ENCODE data around the gene SLC6A11. TPM values are rescaled to one million over a fixed set of nuclear protein-coding genes. Genes with fewer than 3 reads are reported as not detected.

Gene SLC6A11
- total and polyA plus RNA-seq, 9 donors = under 0.01 to 0.33 (median 0.07) TPM; not detected in 2

DNA sequence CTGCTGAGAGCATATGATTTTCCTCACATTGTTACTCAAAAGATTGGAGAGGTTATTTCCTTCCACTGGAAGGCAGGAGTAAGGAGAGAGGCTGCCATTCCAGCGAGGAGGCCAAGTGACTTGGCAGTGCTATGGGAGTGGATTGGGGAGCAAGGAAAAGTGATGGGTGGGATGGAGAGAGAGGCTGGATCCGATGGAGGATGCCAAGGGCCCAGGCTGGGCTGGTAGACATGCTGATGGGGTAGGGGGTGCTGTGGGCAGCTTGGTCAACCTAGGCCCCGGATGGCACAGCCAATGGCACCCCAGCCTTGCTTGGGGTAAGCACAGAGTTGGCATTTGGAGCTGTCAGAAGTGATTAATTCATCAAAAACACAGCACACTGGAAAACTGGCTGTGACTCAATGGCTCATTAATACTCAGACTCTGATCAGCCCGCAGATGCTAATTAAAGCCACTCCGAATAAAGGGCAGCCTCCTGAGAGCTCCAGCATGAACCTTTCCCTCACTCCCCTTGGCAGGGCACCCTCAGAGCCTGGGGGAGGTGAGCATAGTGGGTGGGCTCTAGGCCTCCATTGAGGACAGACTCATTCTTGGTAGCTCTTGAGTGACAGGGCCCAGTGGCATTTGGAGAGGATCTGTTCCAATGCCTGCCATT, 154.4 kb downstream of the SLC6A11 start:
- no peak for TF ChIP-seq EP300 (IDR thresholded peaks at IDR 0.05)
- TF ChIP-seq, protein P1, sequence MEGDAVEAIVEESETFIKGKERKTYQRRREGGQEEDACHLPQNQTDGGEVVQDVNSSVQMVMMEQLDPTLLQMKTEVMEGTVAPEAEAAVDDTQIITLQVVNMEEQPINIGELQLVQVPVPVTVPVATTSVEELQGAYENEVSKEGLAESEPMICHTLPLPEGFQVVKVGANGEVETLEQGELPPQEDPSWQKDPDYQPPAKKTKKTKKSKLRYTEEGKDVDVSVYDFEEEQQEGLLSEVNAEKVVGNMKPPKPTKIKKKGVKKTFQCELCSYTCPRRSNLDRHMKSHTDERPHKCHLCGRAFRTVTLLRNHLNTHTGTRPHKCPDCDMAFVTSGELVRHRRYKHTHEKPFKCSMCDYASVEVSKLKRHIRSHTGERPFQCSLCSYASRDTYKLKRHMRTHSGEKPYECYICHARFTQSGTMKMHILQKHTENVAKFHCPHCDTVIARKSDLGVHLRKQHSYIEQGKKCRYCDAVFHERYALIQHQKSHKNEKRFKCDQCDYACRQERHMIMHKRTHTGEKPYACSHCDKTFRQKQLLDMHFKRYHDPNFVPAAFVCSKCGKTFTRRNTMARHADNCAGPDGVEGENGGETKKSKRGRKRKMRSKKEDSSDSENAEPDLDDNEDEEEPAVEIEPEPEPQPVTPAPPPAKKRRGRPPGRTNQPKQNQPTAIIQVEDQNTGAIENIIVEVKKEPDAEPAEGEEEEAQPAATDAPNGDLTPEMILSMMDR (IDR thresholded peaks at IDR 0.05) = no peak
- TF ChIP-seq POLR2A (IDR thresholded peaks at IDR 0.05) = no peak
- Histone ChIP-seq H3K9me3 (no peaks in the 10 kb centered on the region), H3K27me3 (no peaks in the 10 kb centered on the region), H3K4me1 (ENCODE audit: insufficient read depth) (no peaks in the 10 kb centered on the region), H3K27ac (no peak overlapping the region), H3K4me3 (no peak overlapping the region), H3K36me3 (no peaks in the 10 kb centered on the region)
- DNase-seq = no peak
- intact Hi-C loops (cut with DNase I) = no loop called here
- WGBS, 3 donors = 65 to 77% (median 69%) methylated on average over 5 of the region's 5 CpGs

DNA sequence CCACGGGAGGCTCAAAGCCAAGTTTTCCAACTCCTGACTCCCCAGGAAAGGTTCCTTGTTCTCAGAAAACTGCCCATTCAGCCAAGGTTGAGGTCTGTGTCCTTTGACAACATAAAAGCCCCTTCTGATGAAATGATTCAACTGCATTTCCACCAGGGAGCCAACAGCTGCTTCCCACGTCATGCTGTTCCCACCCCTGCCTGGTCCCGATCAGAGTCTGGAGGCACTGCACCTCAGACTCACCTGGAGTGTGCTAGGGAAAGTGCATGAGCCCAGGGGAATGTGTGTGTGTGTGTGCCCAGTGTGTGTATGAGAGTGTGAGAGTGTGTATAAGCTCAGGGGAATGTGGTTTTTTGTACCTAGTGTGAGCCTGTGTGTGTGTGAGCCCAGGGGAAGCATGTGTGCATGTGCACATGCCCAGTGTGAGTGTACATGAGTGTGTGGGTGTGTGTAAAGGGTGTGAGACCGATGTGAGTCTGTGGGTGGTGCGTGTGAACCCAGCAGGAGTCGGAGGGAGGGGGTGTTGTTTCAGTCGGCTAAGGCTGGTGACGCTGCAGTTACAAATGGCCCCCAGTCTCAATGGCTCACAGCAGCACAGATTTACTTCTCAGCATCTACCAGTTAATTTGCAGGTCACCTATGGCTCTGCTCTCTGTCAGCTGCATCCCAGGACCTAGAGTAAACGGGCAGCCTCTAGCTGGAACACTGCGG, 156.2 kb downstream of the SLC6A11 start:
- WGBS, 3 donors = 30 to 44% (median 32%) methylated on average over 10 of the region's 10 CpGs
- TF ChIP-seq, protein P1 (IDR thresholded peaks at IDR 0.05) = no peak
- Histone ChIP-seq H3K36me3 (no peaks in the 10 kb centered on the region), H3K4me1 (ENCODE audit: insufficient read depth) (no peaks in the 10 kb centered on the region), H3K27ac (no peak overlapping the region), H3K4me3 (no peak overlapping the region), H3K27me3 (no peaks in the 10 kb centered on the region), H3K9me3 (no peaks in the 10 kb centered on the region)
- intact Hi-C loops (cut with DNase I) = no loop called here
- no peak for DNase-seq

DNA sequence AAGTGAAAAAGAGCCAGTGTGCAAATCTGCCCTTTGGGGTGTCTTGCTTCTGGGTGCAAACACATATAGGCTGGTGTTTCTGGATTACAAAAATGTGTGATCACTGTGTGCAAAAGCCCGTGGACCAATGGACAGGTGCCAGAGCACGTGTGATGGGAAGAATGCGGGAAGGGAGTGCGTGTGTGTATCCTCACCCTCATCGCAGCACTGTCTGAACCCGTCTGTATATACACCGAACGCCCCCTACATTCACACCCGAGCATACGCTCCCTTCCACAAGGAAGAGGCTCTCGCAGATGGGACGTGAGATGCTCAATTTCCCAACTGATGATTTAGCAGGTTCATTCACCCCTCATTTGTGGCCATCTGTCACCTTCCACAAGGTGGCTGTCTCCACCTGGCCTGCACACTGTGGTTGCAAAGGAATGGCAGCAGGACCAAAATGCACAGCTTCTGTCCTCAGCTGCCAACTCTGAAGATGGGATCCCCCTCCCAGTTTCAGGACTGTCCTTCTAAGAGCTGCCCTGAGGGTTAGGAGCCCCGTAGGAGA, 157.1 kb downstream of the SLC6A11 start:
- Histone ChIP-seq H3K27ac (no peak overlapping the region), H3K9me3 (no peaks in the 10 kb centered on the region), H3K27me3 (no peaks in the 10 kb centered on the region), H3K4me3 (no peak overlapping the region), H3K36me3 (no peaks in the 10 kb centered on the region), H3K4me1 (ENCODE audit: insufficient read depth) (no peaks in the 10 kb centered on the region)
- DNase-seq = no peak
- intact Hi-C loops (cut with DNase I) = no loop called here
- 63 to 68% (median 66%) methylated on average over 13 of the region's 13 CpGs for WGBS, 3 donors
- TF ChIP-seq POLR2A (IDR thresholded peaks at IDR 0.05) (no peak), EP300 (IDR thresholded peaks at IDR 0.05) (no peak)
- TF ChIP-seq, protein P1 (IDR thresholded peaks at IDR 0.05) = no peak

DNA sequence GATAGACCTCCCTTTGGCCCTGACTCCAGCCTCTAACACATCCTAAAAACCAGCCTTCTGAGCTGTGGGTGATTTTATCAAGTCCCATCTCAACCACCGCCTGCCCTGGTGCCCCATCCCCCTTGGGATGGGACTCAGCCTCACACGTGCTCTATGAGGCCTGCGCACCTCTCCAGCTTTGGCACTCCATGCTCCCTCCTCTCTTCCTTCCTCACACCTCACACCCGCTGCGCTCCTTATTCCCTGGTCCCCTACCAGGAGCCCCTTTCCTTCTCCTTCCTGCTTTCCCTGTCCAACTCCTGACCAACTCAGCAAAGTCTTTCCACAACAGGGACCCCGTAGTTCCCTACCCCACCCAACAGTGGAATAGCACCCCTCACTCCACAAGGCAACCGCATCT, 158.1 kb downstream of the SLC6A11 start:
- intact Hi-C loops (cut with DNase I) = no loop called here
- no peak overlapping the region for H3K4me3 ChIP-seq
- TF ChIP-seq, protein P1 (IDR thresholded peaks at IDR 0.05) = no peak
- no peak for TF ChIP-seq EP300 (IDR thresholded peaks at IDR 0.05)
- no peak for TF ChIP-seq POLR2A (IDR thresholded peaks at IDR 0.05)
- WGBS, 3 donors = 60 to 81% (median 77%) methylated on average over 7 of the region's 7 CpGs
- no peak overlapping the region for H3K27ac ChIP-seq
- H3K36me3 ChIP-seq = no peaks in the 10 kb centered on the region
- no peaks in the 10 kb centered on the region for H3K27me3 ChIP-seq
- H3K4me1 ChIP-seq (ENCODE audit: insufficient read depth) = no peaks in the 10 kb centered on the region
- no peaks in the 10 kb centered on the region for H3K9me3 ChIP-seq
- DNase-seq = no peak
